ENCODE data around the gene PLCG2. TPM values are rescaled to one million over a fixed set of nuclear protein-coding genes. Genes with fewer than 3 reads are reported as not detected.

The PLCG2 gene
- total and polyA plus RNA-seq, 2 experiments from 2014 or later = 0.39 TPM; not detected in 1

- no peak overlapping the region for H3K9ac ChIP-seq
- no peaks in the 10 kb centered on the region for H3K36me3 ChIP-seq (ENCODE audit: low read depth)
- no peaks in the 10 kb centered on the region for H4K20me1 ChIP-seq (ENCODE audit: insufficient read depth)
- no peak overlapping the region for H3K4me3 ChIP-seq
- H3F3A ChIP-seq (ENCODE audit: insufficient read depth) = no peaks in the 10 kb centered on the region
- no peak overlapping the region for H3K4me2 ChIP-seq (ENCODE audit: unreplicated experiment)
- WGBS, 2 experiments (ENCODE audit: low coverage in 1 of 2, low lambda C conversion rate in 2 of 2, missing lambda C conversion rate in 2 of 2) = 100% methylated on average over 1 of the region's 1 CpG; no CpG with 5 or more reads in 1 of the 2 experiments
- H3K9me2 ChIP-seq (ENCODE audit: insufficient read depth) = no peaks in the 10 kb centered on the region
- in situ Hi-C loops (cut with MboI) = loop anchor here (25.0 kb wide), 1 partner anchor 695 kb away; the partner anchor contains the start of gene ATMIN
- no peaks in the 10 kb centered on the region for H3K79me2 ChIP-seq (ENCODE audit: insufficient read depth)
- H3K4me1 ChIP-seq (ENCODE audit: insufficient read depth) = no peaks in the 10 kb centered on the region
- no peak overlapping the region for H2AFZ ChIP-seq
- no peak for DNase-seq
- no peaks in the 10 kb centered on the region for H3K9me3 ChIP-seq (ENCODE audit: low read depth)
- no peaks in the 10 kb centered on the region; the same call in 1 of the 2 replicates for H3K27me3 ChIP-seq (replicated peaks; ENCODE audit: insufficient read depth)
- no peak overlapping the region for H3K27ac ChIP-seq
- TF ChIP-seq EZH2 (IDR thresholded peaks at IDR 0.05; ENCODE audit: insufficient read depth, poor library complexity, severe bottlenecking) (no peak), EZH2phosphoT487 (IDR thresholded peaks at IDR 0.05; ENCODE audit: insufficient read depth, low read depth) (no peak)
Observed at GRCh38 chr16:81732699-81733098, 46.4 kb upstream of the PLCG2 start.

GRCh38 chr16:81733295-81733694 is 45.8 kb upstream of the PLCG2 start:
- Histone ChIP-seq H3K4me2 (ENCODE audit: unreplicated experiment) (no peak overlapping the region), H3K36me3 (ENCODE audit: low read depth) (no peaks in the 10 kb centered on the region), H3K9me2 (ENCODE audit: insufficient read depth) (no peaks in the 10 kb centered on the region), H2AFZ (no peak overlapping the region), H3K9me3 (ENCODE audit: low read depth) (no peaks in the 10 kb centered on the region), H3K9ac (no peak overlapping the region), H3K4me1 (ENCODE audit: insufficient read depth) (no peaks in the 10 kb centered on the region), H3F3A (ENCODE audit: insufficient read depth) (no peaks in the 10 kb centered on the region), H3K79me2 (ENCODE audit: insufficient read depth) (no peaks in the 10 kb centered on the region), H3K27me3 (replicated peaks; ENCODE audit: insufficient read depth) (no peaks in the 10 kb centered on the region; the same call in 1 of the 2 replicates), H3K4me3 (no peak overlapping the region), H3K27ac (no peak overlapping the region), H4K20me1 (ENCODE audit: insufficient read depth) (no peaks in the 10 kb centered on the region)
- in situ Hi-C loops (cut with MboI) = loop anchor here (25.0 kb wide), 1 partner anchor 696 kb away; the partner anchor contains the start of gene ATMIN
- TF ChIP-seq EZH2 (IDR thresholded peaks at IDR 0.05; ENCODE audit: insufficient read depth, poor library complexity, severe bottlenecking) (no peak), EZH2phosphoT487 (IDR thresholded peaks at IDR 0.05; ENCODE audit: insufficient read depth, low read depth) (no peak)
- WGBS, 2 experiments (ENCODE audit: low coverage in 1 of 2, low lambda C conversion rate in 2 of 2, missing lambda C conversion rate in 2 of 2) = 17 to 57% methylated on average over 1 of the region's 1 CpG
- no peak for DNase-seq

GRCh38 chr16:81734632-81735434 is 44.3 kb upstream of the PLCG2 start:
- Histone ChIP-seq H3K4me2 (ENCODE audit: unreplicated experiment) (no peak overlapping the region), H3K36me3 (ENCODE audit: low read depth) (no peaks in the 10 kb centered on the region), H3K9me3 (ENCODE audit: low read depth) (no peaks in the 10 kb centered on the region), H3K4me1 (ENCODE audit: insufficient read depth) (no peaks in the 10 kb centered on the region), H3K9me2 (ENCODE audit: insufficient read depth) (no peaks in the 10 kb centered on the region), H3K27me3 (replicated peaks; ENCODE audit: insufficient read depth) (no peaks in the 10 kb centered on the region), H2AFZ (no peak overlapping the region), H3K9ac (no peak overlapping the region), H4K20me1 (ENCODE audit: insufficient read depth) (no peaks in the 10 kb centered on the region), H3F3A (ENCODE audit: insufficient read depth) (no peaks in the 10 kb centered on the region), H3K79me2 (ENCODE audit: insufficient read depth) (no peaks in the 10 kb centered on the region), H3K27ac (no peak overlapping the region), H3K4me3 (no peak overlapping the region)
- peak; percentile 14 for DNase-seq
- in situ Hi-C loops (cut with MboI) = loop anchor here (25.0 kb wide), 1 partner anchor 698 kb away; the partner anchor contains the start of gene ATMIN
- TF ChIP-seq EZH2 (IDR thresholded peaks at IDR 0.05; ENCODE audit: insufficient read depth, poor library complexity, severe bottlenecking) (no peak), EZH2phosphoT487 (IDR thresholded peaks at IDR 0.05; ENCODE audit: insufficient read depth, low read depth) (no peak)
- WGBS, 2 experiments (ENCODE audit: low coverage in 1 of 2, low lambda C conversion rate in 2 of 2, missing lambda C conversion rate in 2 of 2) = 83 to 87% methylated on average over 5 to 6 of the region's 6 CpGs

- in situ Hi-C loops (cut with MboI) = loop anchor here (25.0 kb wide), 1 partner anchor 701 kb away; the partner anchor contains the start of gene ATMIN
- H3K9ac ChIP-seq = no peak overlapping the region
- TF ChIP-seq EZH2 (IDR thresholded peaks at IDR 0.05; ENCODE audit: insufficient read depth, poor library complexity, severe bottlenecking) = no peak
- TF ChIP-seq EZH2phosphoT487 (IDR thresholded peaks at IDR 0.05; ENCODE audit: insufficient read depth, low read depth) = no peak
- no peaks in the 10 kb centered on the region for H3K4me1 ChIP-seq (ENCODE audit: insufficient read depth)
- H3K4me3 ChIP-seq = peak overlapping the region; percentile 68
- H3K36me3 ChIP-seq (ENCODE audit: low read depth) = no peaks in the 10 kb centered on the region
- 6 to 7% methylated on average over 22 of the region's 22 CpGs for WGBS, 2 experiments (ENCODE audit: low coverage in 1 of 2, low lambda C conversion rate in 2 of 2, missing lambda C conversion rate in 2 of 2)
- H3K79me2 ChIP-seq (ENCODE audit: insufficient read depth) = no peaks in the 10 kb centered on the region
- H3K27me3 ChIP-seq (replicated peaks; ENCODE audit: insufficient read depth) = no peaks in the 10 kb centered on the region
- no peaks in the 10 kb centered on the region for H3K9me2 ChIP-seq (ENCODE audit: insufficient read depth)
- peak overlapping the region; percentile 90 for H3K4me2 ChIP-seq (ENCODE audit: unreplicated experiment)
- H3F3A ChIP-seq (ENCODE audit: insufficient read depth) = no peaks in the 10 kb centered on the region
- H3K9me3 ChIP-seq (ENCODE audit: low read depth) = no peaks in the 10 kb centered on the region
- peak; percentile 78 for DNase-seq
- H3K27ac ChIP-seq = no peak overlapping the region
- peak overlapping the region; percentile 81 for H2AFZ ChIP-seq
- H4K20me1 ChIP-seq (ENCODE audit: insufficient read depth) = no peaks in the 10 kb centered on the region
Observed at GRCh38 chr16:81737885-81738536, 41.1 kb upstream of the PLCG2 start.

Data from GM23248 (cell line).